ENCODE measurements around the gene KIF21B.
"Not testable (repeated sequence)": the region's sequence is repeated elsewhere in the genome, so short reads cannot be mapped to it uniquely, and the experiment has no call there.

Gene KIF21B

DNA sequence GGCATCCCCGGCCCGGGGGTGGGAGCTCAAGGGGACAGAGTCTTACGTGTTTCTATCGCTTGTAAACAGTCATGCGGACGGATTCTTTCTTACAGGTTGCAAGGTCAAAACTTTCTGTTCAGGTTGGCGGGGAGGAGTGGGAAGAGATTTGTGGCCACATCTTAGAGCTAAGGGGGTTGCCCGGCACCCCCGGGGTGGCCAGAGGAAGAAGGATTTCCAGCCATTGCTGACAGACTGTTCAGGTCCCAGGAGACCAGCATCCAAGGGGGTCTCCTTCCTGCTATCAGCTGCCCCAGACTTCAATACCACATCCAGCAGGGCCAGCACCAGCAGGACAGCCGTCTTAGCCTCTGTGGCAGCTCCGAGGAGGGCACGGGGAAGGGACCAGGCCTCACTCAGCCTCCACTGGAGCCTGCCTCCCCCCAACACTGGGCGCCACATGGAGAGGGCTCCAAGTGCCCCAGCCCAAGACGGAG, 52.0 kb downstream of the KIF21B start:
- DNase-seq (ENCODE audit: low read depth in 2 of 2), result no peak

DNA sequence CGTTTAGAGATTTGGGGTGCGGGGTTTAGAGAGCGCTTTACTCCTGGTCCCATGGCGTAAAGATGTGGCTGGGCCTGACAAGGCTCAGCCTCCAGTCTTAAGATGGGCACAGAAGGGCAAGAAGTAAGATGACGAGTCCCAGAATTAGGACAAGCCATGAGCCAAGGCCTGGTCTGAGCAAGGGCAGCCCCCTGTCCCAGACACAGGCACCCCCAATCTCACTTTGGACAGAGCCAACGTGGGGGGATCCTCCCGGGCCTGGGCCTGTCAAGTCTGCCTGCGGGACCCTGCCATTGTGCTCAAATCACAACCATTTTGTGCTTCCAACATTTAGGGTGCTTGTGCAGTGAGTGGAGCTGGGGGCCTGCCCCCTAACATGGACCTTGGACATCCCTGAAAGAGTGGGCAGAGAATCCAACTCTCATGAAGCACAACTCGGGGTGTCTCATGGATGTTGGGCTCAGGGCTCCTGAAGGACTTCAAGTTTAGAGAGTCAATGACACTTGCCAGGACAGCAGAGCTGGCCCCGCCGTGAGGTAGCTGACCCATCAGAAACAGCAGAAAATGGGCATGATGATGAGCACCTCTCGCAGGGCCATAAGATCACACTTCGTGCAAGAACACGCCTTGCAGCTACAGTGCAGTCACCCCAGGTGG, 52.6 kb downstream of the KIF21B start:
- DNase-seq (ENCODE audit: low read depth in 2 of 2), result no peak

DNA sequence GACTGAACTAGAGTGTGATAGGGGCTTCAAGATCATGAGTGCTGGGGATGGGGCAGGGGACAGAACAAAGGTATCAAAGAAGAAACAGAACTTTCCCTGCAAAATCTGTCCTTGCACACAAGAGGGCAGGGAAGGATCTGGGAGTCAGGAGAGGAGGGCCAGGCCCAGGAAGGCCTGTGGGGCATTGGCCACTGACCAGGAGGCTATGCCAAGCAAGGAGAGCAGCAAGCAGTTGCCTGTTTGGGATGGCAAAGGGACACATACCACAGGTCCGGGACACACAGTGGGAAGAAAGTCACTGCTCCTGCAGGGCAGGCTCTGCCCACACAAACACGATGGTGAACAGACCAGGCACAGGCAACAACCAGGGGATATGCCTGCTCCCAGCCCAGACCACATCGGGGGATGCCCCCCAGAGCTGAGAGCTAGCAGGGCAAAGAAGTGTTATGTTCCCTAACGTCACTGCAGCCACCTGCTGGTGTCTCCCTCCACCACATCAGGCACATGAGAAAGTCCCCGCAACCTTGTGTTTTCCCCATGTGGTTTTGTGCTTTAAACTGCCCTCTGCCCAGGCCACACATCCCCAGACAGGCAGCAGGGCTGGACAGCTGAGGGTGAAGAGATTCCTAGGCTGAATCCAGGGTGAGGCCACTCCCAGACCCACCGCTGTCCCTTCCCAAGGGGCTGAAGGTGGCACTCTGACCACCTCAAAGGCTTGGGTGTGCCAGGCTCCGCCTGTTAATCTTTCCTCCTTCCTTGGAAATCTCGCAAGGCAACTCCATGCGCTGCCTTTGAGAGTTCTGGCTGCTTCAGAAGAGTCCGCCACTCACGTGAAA, 53.6 kb downstream of the KIF21B start:
- no peak for DNase-seq (ENCODE audit: low read depth in 2 of 2)

DNA sequence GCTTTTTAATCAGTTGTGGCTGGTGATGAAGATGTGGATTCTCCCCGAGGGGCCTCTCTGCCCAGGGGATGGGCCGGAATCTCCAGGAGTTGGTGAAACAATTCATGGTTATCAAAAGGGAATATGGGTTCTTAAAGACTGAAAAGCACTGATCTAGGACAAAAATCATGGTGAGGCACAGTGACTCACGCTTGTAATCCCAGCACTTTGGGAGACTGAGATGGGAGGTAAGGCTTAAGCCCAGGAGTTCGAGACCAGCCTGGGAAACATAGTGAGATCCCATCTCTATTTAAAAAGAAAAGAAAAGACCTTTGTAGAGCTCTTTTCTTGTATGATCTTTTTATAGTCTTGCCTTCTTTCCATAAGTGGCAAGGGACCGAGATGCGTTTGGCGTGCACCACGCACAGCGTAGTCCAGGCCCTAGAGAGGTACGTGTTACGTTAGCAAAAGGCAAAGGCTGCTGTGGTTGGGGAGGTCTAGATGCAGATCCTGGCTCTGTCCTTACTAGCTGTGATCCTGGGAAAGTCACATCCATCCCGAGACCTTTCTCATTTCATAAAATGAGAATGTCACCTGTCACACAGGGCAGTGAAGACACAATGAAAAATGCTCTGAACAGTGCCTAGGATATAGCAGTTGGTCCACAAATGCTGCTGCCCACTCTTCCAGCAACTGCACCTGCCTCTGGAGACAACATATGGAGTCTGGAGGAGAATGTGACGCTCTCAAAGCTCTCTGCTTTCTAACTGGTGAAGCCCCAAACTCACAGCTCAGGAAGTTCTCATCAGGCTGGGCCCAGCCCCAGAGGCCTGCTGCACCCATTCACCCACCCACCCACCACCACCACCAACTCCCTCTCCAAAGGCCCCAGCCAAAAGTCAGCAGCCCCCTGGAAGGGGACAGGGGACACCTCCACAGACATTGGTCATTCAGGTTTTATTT, 54.8 kb downstream of the KIF21B start:
- DNase-seq (ENCODE audit: low read depth in 2 of 2), result no peak

DNA sequence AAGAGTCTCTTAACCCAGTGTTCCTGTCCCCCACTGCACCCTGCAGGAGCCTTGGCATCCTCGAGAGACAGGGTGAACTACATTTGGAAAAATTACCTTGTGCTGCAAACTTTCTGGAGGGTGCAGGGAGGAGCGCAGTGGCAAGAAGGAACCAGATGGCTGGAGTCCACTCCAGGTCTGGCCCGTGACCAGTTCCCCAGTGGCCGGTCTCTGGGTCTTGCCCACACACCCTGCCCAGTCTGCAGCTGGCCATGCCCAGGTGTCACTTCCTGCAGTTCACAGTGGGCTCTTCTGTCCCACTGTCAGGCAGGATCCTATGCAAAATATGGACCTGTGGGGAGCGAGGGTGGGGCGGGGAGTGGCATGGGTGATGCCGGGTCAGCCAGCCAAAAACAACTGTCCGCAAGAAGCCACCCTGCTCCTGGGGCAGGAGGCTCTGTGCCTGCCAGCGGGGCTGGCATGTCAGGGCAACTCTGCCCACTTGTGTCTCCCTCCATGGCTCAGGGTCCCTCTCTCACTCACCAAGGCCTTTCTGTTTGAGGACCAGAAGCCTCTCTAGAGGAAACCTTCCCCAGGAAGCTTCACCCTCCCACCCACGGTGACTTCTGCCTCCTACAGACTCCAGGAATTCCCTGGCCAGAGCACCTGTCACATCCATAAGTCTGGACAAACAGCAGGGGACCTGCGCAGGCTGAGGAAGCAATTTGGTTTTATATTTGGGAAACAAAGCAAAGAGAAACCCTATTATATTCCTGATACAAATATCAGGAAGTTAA, 55.6 kb downstream of the KIF21B start:
- DNase-seq (ENCODE audit: low read depth in 2 of 2), result no peak

DNA sequence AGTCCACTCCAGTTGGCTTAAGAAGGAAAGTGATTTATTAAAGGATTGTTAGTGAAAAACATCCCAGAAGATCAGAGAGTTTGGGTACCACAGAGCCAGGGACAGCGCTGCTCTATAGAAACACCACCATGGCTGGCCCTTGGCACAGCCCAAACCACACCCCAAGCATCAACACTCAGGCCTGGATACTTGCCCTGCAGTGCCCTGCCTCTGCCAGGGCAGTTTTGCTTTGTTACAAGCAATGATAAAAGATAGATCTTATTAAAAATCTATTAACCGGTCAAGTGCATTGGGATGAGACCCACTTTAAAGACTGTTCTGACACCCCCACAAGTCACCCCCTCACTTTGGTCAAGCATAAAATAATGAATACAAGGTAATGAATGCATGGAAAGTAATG, 56.6 kb downstream of the KIF21B start:
- DNase-seq (ENCODE audit: low read depth in 2 of 2), result no peak

DNA sequence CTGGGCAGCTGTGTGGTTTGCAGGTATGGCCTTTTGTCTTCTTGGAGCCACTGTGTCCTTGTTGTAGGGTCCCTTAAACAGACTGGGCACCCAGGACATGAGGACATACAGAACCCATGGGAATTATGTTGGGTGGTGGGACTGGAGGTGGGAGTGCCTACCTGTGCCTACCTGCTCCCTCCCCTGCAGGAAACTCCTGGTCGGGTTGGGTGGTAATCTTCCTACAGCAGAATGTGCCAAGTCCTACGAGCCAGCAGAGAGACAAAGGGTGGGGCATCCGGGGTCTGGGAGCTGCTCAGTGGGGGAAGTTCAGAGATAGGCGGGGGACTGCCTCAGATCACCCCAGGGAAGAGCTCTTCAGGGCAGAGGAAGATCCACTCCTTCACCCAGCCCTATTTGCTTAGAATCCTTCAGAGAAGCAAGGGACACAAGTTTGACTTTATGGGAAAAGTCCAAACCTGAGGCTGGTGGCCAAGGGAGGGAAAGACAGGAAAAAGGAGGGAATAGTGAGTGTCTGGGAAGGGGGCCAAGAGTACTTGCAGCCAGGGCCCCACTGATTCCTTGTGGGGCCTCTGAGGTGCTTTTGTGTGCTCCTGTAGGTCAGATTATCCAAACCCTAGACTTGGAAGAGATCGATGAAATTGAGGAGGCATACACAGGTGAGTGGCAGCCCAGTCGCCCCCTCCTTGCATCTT, 58.3 kb downstream of the KIF21B start:
- DNase-seq (ENCODE audit: low read depth in 2 of 2), result no peak

DNA sequence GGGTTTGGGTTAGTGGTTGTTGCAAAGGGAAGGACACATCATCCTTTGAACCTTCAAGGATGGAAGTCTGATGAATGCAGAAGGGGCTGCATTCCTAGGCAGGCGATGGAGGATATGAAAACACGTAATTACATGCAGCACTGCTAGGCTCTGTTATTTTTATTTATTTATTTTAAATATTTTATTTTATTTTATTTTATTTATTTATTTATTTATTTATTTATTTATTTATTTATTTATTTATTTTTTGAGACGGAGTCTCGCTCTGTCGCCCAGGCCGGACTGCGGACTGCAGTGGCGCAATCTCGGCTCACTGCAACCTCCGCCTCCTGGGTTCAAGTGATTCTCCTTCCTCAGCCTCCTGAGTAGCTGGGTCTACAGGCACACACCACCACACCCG, 59.6 kb downstream of the KIF21B start:
- not testable (repeated sequence) for DNase-seq (ENCODE audit: low read depth in 2 of 2)

DNA sequence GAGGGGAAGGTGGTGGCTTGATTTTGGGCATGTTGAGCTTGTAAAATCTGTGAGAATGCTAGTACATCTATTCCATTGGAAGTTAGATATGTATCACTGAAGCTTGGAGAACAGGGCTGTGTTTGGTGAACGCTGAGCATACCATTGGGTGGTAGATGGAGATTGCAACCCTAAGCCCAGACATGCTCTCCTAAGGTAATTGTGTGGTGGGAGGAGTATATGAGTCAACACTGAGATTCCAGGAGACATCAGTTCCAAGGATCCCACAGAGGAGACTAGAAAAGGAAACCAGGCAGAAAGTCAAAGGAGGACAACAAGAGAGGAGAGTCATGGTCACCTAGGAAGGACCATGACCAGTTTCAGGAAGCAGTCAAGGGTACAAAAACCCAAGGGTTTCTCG, 60.4 kb downstream of the KIF21B start:
- DNase-seq (ENCODE audit: low read depth in 2 of 2), result no peak

DNA sequence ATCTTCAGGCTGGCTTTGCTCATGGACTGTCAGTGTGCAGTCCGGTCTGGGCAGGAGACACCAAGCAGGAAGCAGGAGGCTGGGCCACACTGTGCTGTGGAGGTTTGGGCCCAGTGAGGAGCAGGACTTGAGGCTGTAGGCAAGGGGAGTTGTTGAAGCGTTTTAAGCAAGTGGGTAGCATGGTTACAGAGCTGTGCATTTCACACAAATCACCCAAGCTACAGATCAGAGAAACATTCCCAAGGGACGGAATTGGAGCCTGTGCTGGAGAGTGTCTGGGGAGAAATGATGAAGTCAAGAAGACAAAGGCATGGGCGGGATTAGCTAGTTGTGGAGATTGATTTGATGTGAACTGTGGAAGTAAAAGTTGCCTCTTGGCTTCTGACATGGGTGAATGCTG, 60.9 kb downstream of the KIF21B start:
- DNase-seq (ENCODE audit: low read depth in 2 of 2), result no peak

DNA sequence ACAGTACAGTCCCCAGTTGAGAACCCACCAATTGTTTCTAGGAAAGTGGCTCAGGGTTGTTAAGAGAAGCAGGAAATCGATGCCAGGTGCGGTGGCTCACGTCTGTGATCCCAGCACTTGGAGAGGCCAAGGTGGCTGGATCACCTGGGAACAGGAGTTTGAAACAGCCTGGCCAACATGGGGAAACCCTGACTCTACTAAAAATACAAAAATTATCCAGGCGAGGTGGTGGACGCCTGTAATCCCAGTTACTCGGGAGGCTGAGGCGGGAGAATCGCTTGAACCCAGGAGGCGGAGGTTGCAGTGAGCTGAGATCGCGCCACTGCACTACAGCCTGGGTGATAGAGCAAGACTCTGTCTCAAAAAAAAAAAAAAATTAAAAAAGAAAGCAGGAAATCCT, 61.4 kb downstream of the KIF21B start:
- not testable (repeated sequence) for DNase-seq (ENCODE audit: low read depth in 2 of 2)

DNA sequence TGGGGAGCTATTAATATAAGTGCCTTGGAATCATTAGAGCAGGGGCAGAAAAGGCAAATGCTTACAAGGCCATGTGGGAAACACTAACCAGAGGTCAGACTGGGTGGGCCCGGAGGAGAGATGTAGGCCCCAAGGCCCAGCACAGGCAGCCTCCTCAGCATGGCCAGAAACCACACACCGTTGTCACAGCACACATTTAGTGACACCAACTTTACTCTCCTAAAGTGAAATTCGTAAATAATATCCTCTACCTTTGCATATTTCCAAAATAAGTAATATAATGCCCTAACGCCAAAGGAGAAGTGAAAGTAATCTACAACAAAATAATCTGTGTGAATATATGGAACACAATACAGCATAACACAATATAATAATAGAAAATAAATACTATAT, 62.6 kb downstream of the KIF21B start:
- DNase-seq (ENCODE audit: low read depth in 2 of 2), result no peak

DNA sequence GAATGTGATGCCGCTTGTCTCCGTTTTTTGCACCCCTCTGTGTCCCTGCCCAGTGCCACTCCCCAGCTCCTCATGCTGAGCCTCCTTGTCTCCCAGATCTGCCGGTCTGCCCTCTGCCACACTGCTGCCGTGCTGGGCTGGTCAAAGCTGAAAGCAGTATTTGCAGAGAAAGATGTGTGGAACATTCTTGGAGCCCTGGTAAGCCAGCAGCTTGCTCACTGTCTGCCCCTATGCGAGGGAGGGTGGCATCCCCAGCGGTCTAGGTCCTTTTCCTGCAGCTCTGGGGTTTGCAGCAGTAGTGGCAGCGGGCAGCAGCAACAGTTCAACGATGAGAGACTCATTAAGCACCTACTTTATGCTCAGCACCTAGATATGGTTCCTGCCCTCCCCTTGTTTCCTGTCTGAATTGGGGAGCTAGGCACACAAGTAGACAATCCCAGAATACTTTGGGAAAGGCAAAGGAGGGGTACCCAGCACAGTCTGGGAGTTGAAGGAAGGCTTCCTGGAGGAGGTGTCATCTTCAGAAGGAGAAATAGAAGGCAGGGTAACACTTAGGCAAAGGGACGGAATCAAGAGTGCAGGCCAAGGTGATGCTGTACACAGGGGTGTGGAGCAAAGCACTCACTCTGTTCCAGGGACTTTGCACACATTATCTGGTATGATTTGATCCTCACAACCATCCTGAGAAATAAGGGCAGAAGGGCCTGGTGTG, 63.1 kb downstream of the KIF21B start:
- DNase-seq (ENCODE audit: low read depth in 2 of 2), result no peak

DNA sequence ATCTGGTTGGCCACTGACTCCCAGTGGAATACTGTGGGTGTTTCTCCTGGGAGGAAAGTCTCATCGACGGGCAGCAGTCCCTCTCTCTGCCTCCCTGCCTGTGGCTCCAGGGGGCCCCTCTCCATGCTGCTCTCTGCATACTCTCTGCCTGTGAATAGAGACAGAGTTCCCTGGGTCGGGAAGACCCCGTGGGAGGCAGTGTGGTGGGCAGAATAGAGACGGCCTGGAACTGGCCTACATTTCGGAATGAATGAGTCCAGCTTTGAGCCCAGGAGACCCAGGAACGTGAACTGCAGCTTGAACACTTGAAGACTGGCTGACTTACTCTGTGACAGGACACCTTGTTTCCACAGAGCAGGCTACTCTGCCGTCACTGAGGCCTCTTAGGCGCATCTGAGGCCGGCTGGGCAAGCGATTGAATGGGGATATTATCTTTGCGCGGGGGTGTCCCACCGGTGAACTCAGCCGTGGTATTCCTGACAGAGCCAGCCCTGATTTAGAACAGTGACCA, 64.0 kb downstream of the KIF21B start:
- DNase-seq (ENCODE audit: low read depth in 2 of 2), result no peak

DNA sequence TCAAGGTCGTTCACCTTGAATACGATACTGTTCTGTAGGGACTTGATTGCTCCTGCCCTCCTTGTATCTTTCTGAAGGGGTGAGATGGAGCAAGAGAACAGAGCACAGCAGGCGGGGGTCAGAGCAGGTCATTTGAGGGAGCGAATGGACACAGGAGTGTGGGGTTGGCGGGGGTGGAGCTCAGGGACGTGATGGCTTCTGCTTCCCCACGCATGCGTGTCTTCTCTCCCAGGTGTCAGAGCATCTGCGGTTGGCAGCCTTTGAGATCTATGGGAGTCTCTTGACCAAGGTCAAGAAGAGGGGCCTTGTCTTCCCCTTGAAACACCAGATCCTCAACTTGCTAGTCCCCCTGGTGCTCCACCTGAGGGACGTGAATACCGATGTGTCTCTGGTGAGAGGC, 64.9 kb downstream of the KIF21B start:
- no peak for DNase-seq (ENCODE audit: low read depth in 2 of 2)

DNA sequence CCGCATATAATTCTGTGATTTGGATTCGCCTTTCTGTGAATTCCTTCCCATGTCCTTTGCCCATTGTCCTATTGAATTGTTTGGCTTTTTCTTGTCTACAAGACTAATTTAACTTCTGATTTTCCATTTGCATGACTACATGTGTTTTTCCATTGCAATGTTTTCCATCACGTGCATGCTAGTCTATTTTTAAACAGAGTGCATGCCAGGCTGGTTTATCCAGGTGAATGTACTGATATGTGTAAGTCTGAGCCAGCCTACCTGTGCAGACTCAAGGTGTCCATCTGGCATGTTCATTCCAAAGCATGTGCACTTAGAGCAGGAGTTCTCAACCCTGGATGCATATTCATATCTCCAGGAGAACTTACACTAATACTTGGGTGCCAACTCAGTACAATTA, 69.1 kb downstream of the KIF21B start:
- DNase-seq (ENCODE audit: low read depth in 2 of 2), result no peak

DNA sequence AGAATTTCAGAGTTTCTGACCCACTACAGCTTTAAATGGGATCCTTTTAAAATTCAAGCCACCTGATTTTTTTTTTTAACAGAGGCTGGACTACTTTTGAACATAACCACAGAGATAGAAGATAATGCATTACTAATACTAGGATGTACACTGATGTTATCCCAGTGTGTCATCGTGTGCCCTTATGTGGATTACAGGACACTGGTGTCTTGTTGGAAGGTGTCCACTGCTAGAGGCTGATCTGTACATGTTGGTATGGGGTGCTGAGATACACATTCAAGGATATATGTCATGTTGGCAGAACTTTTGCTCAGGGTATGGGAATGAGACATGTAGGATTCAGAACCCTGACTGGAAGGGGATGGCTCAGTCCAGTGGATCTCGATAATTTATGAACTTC, 72.5 kb downstream of the KIF21B start:
- no peak for DNase-seq (ENCODE audit: low read depth in 2 of 2)

DNA sequence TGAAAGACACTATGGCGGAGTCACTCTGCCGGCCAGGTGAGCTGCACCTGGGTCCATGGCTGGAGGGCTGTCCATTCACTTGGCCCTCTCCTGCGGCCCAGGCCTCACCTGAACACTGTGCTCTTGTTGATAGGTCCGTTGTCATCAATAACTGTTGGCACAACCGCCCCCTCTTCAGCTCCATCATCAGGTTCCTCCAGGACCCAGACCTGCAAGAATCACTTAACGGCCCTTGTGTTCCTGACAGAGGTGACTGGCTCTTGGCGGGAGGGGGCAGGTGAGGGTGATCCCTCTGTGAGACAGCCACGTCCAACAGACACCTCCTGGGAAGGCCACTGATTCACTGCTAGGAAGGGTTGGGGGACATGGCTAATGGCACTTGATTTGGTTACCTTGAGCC, 73.9 kb downstream of the KIF21B start:
- no peak for DNase-seq (ENCODE audit: low read depth in 2 of 2)

DNA sequence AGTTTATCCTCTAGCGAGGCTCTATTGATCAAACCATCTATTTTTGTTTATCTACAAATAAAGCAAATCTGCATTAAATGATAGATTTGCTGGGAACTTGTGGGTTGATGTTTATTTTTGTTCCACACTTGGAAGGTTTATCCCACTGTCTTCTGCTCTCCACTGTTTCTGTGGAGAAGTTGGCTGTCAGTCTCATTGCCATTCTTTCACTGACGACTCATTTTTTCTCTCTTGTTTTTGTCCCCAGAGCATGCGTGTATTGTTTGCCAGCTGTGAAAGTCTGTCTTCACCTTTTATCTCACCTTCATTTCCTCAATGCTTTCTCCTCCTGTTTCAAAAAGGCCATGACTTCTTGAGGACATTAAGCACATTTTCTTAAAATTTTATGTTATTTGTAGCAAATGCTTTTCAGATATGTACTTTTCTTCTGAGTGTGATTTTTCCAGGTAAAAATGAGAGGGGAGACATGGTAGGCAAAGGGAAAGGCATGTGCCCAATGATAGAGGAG, 76.4 kb downstream of the KIF21B start:
- no peak for DNase-seq (ENCODE audit: low read depth in 2 of 2)

DNA sequence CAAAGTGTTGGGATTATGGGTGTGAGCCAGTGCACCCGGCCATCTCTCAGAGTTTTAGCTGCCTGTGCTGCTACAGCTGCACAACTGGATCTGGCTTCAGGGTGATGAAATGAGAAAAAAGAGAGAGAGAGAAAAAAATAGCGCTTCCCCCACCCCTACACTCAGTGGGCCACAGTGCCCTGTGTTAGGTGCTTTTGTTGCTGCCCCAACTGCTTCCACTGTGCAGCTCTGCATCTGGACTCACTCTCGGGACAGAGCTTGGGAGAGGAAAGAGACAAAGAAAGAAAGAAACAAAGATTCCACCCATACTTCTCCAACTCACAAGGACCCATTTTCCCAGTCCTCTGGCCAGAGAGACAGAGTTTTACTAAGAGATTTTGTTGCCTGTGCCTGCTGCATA, 78.4 kb downstream of the KIF21B start:
- DNase-seq (ENCODE audit: low read depth in 2 of 2), result no peak

Measured in activated CD8-positive, alpha-beta memory T cell treated with anti-CD3 and anti-CD28 coated beads for 4 hours (primary cell).